Esophagus muscularis mucosa (tissue), 3 donors: Measurements from ENCODE around the gene SLC9C1.

Experiments used
- CTCF ChIP-seq, 3 experiments: fragments of 200-600 bp in 2 of 3; fragments of 450-650 bp in 1 of 3; sonication (generic) in 2 of 3; IDR thresholded peaks; one replicate each; pipeline ENCODE4 v1.5.1; 2017 to 2019; ENCODE audit warnings: antibody characterized with exemption in 3 of 3, mild to moderate bottlenecking in 2 of 3, moderate library complexity in 1 of 3
- POLR2A ChIP-seq: fragments of 450-650 bp; IDR thresholded peaks from one replicate; pipeline ENCODE4 v1.6.1; 2017; ENCODE audit warnings: antibody characterized with exemption, moderate library complexity, mild to moderate bottlenecking, low read depth
- POLR2AphosphoS5 ChIP-seq, 2 donors: sonication (generic); formaldehyde crosslinking; IDR thresholded peaks; one replicate each; pipeline ENCODE4 v1.6.1; 2017; ENCODE audit warnings: antibody characterized with exemption in 2 of 2

DNA sequence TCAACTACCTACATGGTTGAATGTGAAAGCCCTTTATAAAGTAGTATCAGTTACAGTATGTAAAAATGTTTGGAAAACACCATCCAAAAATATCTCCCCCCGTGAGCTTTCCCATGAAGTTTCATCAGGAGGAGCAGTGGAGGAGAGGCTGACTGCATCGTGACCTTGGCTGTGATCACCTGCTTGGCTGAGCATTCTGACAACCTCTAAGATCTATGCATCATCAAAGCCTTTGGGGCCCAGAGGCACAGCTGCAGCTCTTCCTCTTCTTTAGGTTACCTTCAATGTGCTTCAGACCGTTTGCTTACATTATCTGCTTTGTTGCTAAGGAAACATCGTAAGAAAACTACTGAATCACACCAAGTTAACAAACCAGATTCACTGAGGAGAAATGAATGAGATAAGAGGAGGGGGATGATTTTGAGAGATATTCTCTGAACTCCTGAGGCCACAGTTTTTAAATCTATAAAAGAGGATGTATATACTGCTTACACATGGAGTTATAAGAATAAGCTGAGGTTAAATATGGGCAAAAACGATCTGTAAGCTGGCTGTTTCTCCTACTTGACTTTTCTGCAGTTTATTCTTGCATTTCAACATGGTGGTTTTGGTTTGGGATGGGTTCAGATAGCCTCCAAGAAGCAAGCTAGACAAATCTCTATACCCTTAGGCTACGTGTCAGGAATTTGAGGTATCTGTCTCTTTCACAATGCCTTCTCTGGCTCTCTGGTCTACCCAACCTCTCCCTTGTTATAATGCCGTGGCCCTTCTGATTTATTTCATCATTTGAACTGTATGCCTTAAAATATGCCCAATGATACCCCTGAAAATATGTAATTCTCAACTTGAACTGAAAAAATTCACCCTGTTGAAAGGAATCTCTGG, 164.9 kb downstream of the SLC9C1 start:
- TF ChIP-seq CTCF (IDR thresholded peaks at IDR 0.05), result no peak
- TF ChIP-seq POLR2A, result no peak
- TF ChIP-seq POLR2AphosphoS5 (IDR thresholded peaks at IDR 0.05), result no peak
